ENCODE measurements around the gene TMEM94. TPM values are rescaled to one million over a fixed set of nuclear protein-coding genes. Genes with fewer than 3 reads are reported as not detected.

The TMEM94 gene
- total RNA-seq, 1 donor from 2014 or later = 197 TPM

DNA sequence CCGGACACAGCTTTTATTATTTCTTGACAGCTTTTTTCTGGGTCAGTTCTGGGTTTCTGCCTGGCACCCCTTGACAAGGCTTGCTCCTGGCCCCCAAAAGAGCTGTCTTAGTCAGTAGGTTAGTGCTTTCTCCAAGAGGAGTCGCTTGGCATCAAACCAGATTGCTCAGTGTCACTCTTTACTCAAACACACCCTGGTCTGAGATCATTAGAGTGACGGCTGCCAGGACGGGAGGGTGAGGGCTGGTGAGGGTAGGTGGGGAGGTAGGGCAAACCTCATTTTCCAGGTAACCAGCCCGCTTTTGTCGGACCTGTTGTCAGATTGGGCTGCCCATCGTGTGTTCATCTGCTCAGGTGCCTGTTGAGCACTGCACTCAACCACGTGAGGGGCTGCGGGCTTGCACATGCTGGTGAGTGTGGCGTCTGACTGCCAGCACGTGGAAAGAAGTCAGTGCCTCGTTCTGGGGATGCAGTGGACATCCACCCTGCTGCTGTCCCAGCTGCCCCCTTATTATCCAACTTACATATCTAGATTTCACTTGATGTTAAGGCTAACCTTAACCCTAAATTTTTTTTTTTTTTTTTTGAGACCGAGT is 12.4 kb downstream of the TMEM94 start:
- H3K9me3 Mint-ChIP-seq (ENCODE audit: low read depth) = no peaks in the 10 kb centered on the region

DNA sequence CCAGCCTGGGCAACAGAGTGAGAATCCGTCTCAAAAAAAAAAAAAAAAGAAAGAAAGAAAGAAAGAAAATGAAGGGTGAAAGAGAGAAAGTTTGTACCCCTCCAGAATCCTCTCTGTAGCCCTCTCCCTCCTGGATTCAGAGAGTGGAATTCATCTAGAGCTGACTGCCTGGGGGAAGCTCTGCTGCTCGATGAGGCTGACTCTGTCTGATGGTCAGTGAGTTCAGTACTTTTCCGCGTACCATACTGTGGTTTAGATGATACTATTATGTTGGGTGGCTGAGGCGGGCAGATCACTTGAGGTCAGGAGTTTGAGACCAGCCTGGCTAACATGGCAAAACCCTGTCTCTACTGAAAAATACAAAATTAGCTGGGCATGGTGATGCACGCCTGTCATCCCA is 14.8 kb downstream of the TMEM94 start:
- Mint-ChIP-seq H3K4me3 (ENCODE audit: low read depth) (no peak overlapping the region), H3K9me3 (ENCODE audit: low read depth) (no peaks in the 10 kb centered on the region), H3K27me3 (no peaks in the 10 kb centered on the region), H3K27ac (no peak overlapping the region), H3K4me1 (ENCODE audit: low read depth) (no peaks in the 10 kb centered on the region), H3K36me3 (ENCODE audit: insufficient read depth) (peaks cover 16% of the 10 kb centered on the region)
- no peak for DNase-seq (ENCODE audit: low spot score, unreplicated experiment)
- TF ChIP-seq, protein P1, sequence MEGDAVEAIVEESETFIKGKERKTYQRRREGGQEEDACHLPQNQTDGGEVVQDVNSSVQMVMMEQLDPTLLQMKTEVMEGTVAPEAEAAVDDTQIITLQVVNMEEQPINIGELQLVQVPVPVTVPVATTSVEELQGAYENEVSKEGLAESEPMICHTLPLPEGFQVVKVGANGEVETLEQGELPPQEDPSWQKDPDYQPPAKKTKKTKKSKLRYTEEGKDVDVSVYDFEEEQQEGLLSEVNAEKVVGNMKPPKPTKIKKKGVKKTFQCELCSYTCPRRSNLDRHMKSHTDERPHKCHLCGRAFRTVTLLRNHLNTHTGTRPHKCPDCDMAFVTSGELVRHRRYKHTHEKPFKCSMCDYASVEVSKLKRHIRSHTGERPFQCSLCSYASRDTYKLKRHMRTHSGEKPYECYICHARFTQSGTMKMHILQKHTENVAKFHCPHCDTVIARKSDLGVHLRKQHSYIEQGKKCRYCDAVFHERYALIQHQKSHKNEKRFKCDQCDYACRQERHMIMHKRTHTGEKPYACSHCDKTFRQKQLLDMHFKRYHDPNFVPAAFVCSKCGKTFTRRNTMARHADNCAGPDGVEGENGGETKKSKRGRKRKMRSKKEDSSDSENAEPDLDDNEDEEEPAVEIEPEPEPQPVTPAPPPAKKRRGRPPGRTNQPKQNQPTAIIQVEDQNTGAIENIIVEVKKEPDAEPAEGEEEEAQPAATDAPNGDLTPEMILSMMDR (IDR thresholded peaks at IDR 0.05; ENCODE audit: unreplicated experiment) = no peak

More for the DNA sequence above, 12.4 kb downstream of the TMEM94 start:
- TF ChIP-seq, protein P1 (IDR thresholded peaks at IDR 0.05; ENCODE audit: unreplicated experiment) = no peak
- H3K4me3 Mint-ChIP-seq (ENCODE audit: low read depth) = no peak overlapping the region
- peaks cover 21% of the 10 kb centered on the region for H3K36me3 Mint-ChIP-seq (ENCODE audit: insufficient read depth)
- no peak overlapping the region for H3K27ac Mint-ChIP-seq
- DNase-seq (ENCODE audit: low spot score, unreplicated experiment) = no peak
- no peaks in the 10 kb centered on the region for H3K27me3 Mint-ChIP-seq
- H3K4me1 Mint-ChIP-seq (ENCODE audit: low read depth) = no peaks in the 10 kb centered on the region

DNA sequence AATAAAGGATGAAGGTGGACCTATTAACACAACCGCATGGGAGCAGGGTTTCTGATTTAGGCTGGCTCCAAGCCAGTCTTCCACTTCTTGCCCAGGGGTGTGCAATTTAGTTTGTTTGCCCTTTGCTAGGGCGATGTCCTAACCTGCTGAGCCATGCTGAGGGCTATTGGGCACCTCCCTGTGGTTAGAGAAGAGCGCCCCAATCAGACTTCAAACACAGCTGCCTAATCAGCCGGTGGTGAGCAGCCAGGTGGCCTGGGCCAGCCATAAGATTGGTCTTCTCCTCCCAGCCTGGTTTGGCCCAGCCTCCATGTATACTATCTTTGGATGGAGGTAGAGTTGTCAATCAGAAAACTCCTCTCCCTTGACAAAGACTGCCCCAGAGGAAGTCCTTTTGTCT is 15.7 kb downstream of the TMEM94 start:
- Mint-ChIP-seq H3K4me1 (ENCODE audit: low read depth) (no peaks in the 10 kb centered on the region), H3K36me3 (ENCODE audit: insufficient read depth) (peaks cover 19% of the 10 kb centered on the region), H3K9me3 (ENCODE audit: low read depth) (no peaks in the 10 kb centered on the region), H3K27me3 (no peaks in the 10 kb centered on the region), H3K27ac (no peak overlapping the region), H3K4me3 (ENCODE audit: low read depth) (no peak overlapping the region)
- DNase-seq (ENCODE audit: low spot score, unreplicated experiment) = no peak
- TF ChIP-seq, protein P1 (IDR thresholded peaks at IDR 0.05; ENCODE audit: unreplicated experiment) = no peak

DNA sequence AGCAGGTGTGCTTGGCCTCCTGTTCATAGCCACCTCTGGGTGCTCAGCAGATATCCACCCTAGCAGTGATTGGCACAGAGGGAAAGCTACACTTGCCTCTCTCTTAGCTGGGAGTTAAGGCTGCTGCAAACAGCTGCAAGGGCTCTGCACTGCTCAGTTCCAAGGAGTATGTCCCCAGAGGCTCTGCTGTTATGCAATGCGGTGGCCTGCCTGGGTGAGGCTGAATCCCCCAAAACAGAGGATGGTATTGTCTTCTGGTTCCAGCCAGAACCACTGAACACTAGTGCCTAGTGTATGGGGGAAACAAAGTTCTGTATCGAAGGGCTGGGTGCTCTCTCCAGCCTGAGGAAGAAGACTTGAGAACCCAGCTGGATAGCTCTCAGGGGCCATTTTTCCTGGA is 16.8 kb downstream of the TMEM94 start:
- peaks cover 17% of the 10 kb centered on the region for H3K36me3 Mint-ChIP-seq (ENCODE audit: insufficient read depth)
- H3K27me3 Mint-ChIP-seq = no peaks in the 10 kb centered on the region
- H3K4me1 Mint-ChIP-seq (ENCODE audit: low read depth) = no peaks in the 10 kb centered on the region
- no peak overlapping the region for H3K4me3 Mint-ChIP-seq (ENCODE audit: low read depth)
- H3K27ac Mint-ChIP-seq = no peak overlapping the region
- TF ChIP-seq, protein P1 (IDR thresholded peaks at IDR 0.05; ENCODE audit: unreplicated experiment) = no peak
- H3K9me3 Mint-ChIP-seq (ENCODE audit: low read depth) = no peaks in the 10 kb centered on the region
- no peak for DNase-seq (ENCODE audit: low spot score, unreplicated experiment)

DNA sequence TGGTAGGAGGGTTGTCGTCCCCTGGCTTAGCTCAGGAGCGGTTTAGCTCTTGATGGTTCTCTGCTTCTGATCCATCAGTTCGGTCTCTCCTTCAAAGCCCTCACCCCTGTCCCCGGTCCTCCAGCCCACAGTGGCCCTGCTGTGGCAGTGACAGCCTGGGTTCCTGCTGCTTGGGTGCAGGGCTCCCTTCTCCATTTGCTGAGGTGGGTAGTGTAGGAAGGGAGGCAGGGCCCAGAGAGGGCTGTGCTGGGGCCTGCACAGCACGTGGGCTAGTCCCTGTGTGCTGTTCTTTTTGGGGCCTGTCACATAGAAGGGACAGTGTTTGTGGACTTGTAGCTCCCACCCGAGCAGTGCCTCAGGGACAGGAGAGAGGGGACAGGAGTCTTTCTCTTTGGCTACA is 18.3 kb downstream of the TMEM94 start:
- H3K36me3 Mint-ChIP-seq (ENCODE audit: insufficient read depth) = peaks cover 17% of the 10 kb centered on the region
- no peaks in the 10 kb centered on the region for H3K9me3 Mint-ChIP-seq (ENCODE audit: low read depth)
- TF ChIP-seq, protein P1 (IDR thresholded peaks at IDR 0.05; ENCODE audit: unreplicated experiment) = no peak
- H3K27me3 Mint-ChIP-seq = no peaks in the 10 kb centered on the region
- no peak overlapping the region for H3K27ac Mint-ChIP-seq
- no peak overlapping the region for H3K4me3 Mint-ChIP-seq (ENCODE audit: low read depth)
- H3K4me1 Mint-ChIP-seq (ENCODE audit: low read depth) = peaks cover 4% of the 10 kb centered on the region
- no peak for DNase-seq (ENCODE audit: low spot score, unreplicated experiment)
